Measurements from ENCODE around the gene GJA1. TPM values are rescaled to one million over a fixed set of nuclear protein-coding genes. Genes with fewer than 3 reads are reported as not detected.

Gene GJA1
- polyA plus RNA-seq, 1 donor (not counting 4 experiments of a cell fraction or from before 2014, with no cell fraction given) = 164 TPM

DNA sequence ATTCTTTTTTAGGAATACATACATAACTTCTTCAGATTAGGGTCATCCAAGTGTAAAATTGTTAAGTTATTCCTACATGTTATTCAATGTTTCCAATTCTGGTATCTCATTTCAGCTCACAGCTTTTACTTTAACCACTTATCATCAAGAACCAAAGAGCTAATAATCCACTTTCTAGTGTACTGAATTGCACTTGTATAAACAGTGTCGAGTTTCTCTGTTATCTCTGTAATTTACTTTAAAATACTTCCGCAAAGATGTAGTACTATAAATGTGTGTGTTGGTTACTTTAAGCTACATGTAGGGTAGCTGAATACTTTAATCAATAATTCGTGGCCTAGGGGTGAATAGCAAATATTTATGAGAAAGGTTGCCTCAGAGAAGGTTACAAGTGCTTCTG, 8.8 kb upstream of the GJA1 start:
- no peak for TF ChIP-seq EZH2 (IDR thresholded peaks at IDR 0.05; ENCODE audit: low read length)
- TF ChIP-seq, protein P1, sequence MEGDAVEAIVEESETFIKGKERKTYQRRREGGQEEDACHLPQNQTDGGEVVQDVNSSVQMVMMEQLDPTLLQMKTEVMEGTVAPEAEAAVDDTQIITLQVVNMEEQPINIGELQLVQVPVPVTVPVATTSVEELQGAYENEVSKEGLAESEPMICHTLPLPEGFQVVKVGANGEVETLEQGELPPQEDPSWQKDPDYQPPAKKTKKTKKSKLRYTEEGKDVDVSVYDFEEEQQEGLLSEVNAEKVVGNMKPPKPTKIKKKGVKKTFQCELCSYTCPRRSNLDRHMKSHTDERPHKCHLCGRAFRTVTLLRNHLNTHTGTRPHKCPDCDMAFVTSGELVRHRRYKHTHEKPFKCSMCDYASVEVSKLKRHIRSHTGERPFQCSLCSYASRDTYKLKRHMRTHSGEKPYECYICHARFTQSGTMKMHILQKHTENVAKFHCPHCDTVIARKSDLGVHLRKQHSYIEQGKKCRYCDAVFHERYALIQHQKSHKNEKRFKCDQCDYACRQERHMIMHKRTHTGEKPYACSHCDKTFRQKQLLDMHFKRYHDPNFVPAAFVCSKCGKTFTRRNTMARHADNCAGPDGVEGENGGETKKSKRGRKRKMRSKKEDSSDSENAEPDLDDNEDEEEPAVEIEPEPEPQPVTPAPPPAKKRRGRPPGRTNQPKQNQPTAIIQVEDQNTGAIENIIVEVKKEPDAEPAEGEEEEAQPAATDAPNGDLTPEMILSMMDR (optimal IDR thresholded peaks at IDR 0.05 in 1 of 3, IDR thresholded peaks at IDR 0.05 in 1 of 3, conservative IDR thresholded peaks at IDR 0.05 in 1 of 3; ENCODE audit: extremely low read depth in 1 of 3, insufficient read depth in 2 of 3, low read length in 3 of 3) = no peak
- no peak for FAIRE-seq
- dilution Hi-C loops (cut with MboI; ENCODE audit: extremely low pct_ligation_motif_present, low sequenced_read_pairs) = no loop called here

DNA sequence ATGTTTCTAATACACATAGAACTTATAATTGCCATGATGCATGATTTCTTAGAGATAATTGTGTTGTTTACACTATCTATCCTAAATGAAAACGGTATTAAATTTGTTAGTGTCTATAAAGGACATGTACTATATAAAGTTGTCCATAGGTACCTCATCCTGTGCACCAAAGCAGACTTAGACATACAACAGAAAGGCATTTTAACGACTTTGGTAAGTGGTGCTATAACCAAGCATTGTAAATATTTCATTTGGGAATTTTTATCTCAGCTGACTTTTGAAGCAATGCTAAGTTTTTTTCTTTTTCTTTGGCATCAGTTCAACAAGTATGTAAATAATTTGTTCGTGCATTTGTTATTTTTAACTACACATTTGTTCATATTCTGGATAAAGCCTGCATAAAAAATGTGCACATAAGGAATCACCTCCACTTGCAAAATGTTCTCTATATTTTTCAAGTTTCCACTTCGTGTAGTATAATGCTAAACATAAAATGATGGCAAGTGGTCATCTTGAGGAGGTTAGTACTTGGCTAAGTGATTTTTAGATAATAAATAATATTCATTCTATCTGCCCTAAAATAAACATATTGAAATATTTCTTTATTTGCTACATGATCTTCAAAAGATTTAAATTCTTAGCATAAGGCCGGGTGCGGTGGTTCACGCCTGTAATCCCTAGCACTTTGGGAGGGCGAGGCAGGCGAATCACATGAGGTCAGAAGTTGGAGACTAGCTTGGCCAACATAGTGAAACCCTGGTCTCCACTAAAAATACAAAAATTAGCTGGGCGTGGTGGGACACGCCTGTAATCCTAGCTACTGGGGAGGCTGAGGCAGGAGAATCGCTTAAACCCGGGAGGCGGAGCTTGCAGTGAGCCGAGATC, 6.3 kb upstream of the GJA1 start:
- Histone ChIP-seq H3K9me3 (ENCODE audit: control insufficient read depth, low read depth, low read length) (no peaks in the 10 kb centered on the region), H3K4me1 (ENCODE audit: control insufficient read depth, extremely low read depth, insufficient read depth, low read length) (no peaks in the 10 kb centered on the region), H2AFZ (ENCODE audit: control insufficient read depth, low read length) (no peak overlapping the region), H3K9me1 (ENCODE audit: control insufficient read depth, extremely low read depth, insufficient read depth, low read length) (no peaks in the 10 kb centered on the region), H3K27me3 (ENCODE audit: control insufficient read depth, extremely low read depth, insufficient read depth, low read length) (no peaks in the 10 kb centered on the region), H4K20me1 (ENCODE audit: control insufficient read depth, extremely low read depth, insufficient read depth, low read length) (no peaks in the 10 kb centered on the region), H3K27ac (ENCODE audit: control insufficient read depth, insufficient read depth, low read length) (no peak overlapping the region), H3K4me2 (ENCODE audit: control insufficient read depth, extremely low read depth, insufficient read depth, low read depth, low read length) (no peak overlapping the region), H3K79me2 (ENCODE audit: control insufficient read depth, insufficient read depth, low read length) (no peaks in the 10 kb centered on the region), H3K9ac (ENCODE audit: control insufficient read depth, extremely low read depth, insufficient read depth, low read length) (no peak overlapping the region), H3K36me3 (ENCODE audit: control insufficient read depth in 2 of 2, extremely low read depth in 1 of 2, insufficient read depth in 2 of 2, low read length in 2 of 2) (no peaks in the 10 kb centered on the region), H3K4me3 (ENCODE audit: control insufficient read depth in 2 of 3, extremely low read depth in 1 of 3, insufficient read depth in 2 of 3, low read depth in 1 of 3, low read length in 3 of 3) (no peak overlapping the region)
- TF ChIP-seq, protein P1 (optimal IDR thresholded peaks at IDR 0.05 in 1 of 3, IDR thresholded peaks at IDR 0.05 in 1 of 3, conservative IDR thresholded peaks at IDR 0.05 in 1 of 3; ENCODE audit: extremely low read depth in 1 of 3, insufficient read depth in 2 of 3, low read length in 3 of 3) = no peak
- TF ChIP-seq EZH2 (IDR thresholded peaks at IDR 0.05; ENCODE audit: low read length) = no peak
- DNase-seq (ENCODE audit: low read depth, low spot score) = no peak
- FAIRE-seq = no peak
- dilution Hi-C loops (cut with MboI; ENCODE audit: extremely low pct_ligation_motif_present, low sequenced_read_pairs) = no loop called here

More for the DNA sequence above, 8.8 kb upstream of the GJA1 start:
- H3K9me3 ChIP-seq (ENCODE audit: control insufficient read depth, low read depth, low read length) = no peaks in the 10 kb centered on the region
- H3K9ac ChIP-seq (ENCODE audit: control insufficient read depth, extremely low read depth, insufficient read depth, low read length) = no peak overlapping the region
- no peaks in the 10 kb centered on the region for H3K79me2 ChIP-seq (ENCODE audit: control insufficient read depth, insufficient read depth, low read length)
- no peak overlapping the region for H3K4me2 ChIP-seq (ENCODE audit: control insufficient read depth, extremely low read depth, insufficient read depth, low read depth, low read length)
- no peaks in the 10 kb centered on the region for H3K36me3 ChIP-seq (ENCODE audit: control insufficient read depth in 2 of 2, extremely low read depth in 1 of 2, insufficient read depth in 2 of 2, low read length in 2 of 2)
- H2AFZ ChIP-seq (ENCODE audit: control insufficient read depth, low read length) = no peak overlapping the region
- no peak overlapping the region for H3K4me3 ChIP-seq (ENCODE audit: control insufficient read depth in 2 of 3, extremely low read depth in 1 of 3, insufficient read depth in 2 of 3, low read depth in 1 of 3, low read length in 3 of 3)
- H3K27ac ChIP-seq (ENCODE audit: control insufficient read depth, insufficient read depth, low read length) = no peak overlapping the region
- H3K27me3 ChIP-seq (ENCODE audit: control insufficient read depth, extremely low read depth, insufficient read depth, low read length) = no peaks in the 10 kb centered on the region
- DNase-seq (ENCODE audit: low read depth, low spot score) = no peak
- no peaks in the 10 kb centered on the region for H3K4me1 ChIP-seq (ENCODE audit: control insufficient read depth, extremely low read depth, insufficient read depth, low read length)
- H4K20me1 ChIP-seq (ENCODE audit: control insufficient read depth, extremely low read depth, insufficient read depth, low read length) = no peaks in the 10 kb centered on the region
- H3K9me1 ChIP-seq (ENCODE audit: control insufficient read depth, extremely low read depth, insufficient read depth, low read length) = no peaks in the 10 kb centered on the region

All from keratinocyte (primary cell).